Stimulated activated CD4-positive, alpha-beta T cell treated with anti-CD3 and anti-CD28 coated beads, Interleukin-1b, Interleukin-23, amount 100 ng/mL, for 24 hours (primary cell): ENCODE measurements around the gene MAPK6.

Source experiments
- DNase-seq, 4 experiments: peaks; one replicate each; pipeline ENCODE4 v3.0.0-alpha.2; 2020; ENCODE audit warnings: low read depth in 4 of 4, low spot score in 1 of 4

The MAPK6 gene

GRCh38 chr15:52010633-52011595 is 8.1 kb upstream of the MAPK6 start:
- DNase-seq = peak in 2 of 4 experiments; percentile 47 to 68

- no peak for DNase-seq
These were observed 7.3 kb upstream of the MAPK6 start for GRCh38 chr15:52011711-52012144.

- DNase-seq = no peak
These were observed 6.8 kb upstream of the MAPK6 start for GRCh38 chr15:52012210-52012609.

- no peak for DNase-seq
These were observed 5.7 kb upstream of the MAPK6 start for GRCh38 chr15:52013151-52013791.

GRCh38 chr15:52014616-52015015 is 4.4 kb upstream of the MAPK6 start:
- no peak for DNase-seq

GRCh38 chr15:52016316-52016715 is 2.7 kb upstream of the MAPK6 start:
- DNase-seq = no peak

GRCh38 chr15:52018244-52018643 is 775 bp upstream of the MAPK6 start:
- DNase-seq = no peak

- DNase-seq = peak in 3 of 4 experiments; percentile 33 to 46 (median 45)
These were observed 588 bp downstream of the MAPK6 start for GRCh38 chr15:52019394-52020220.

GRCh38 chr15:52020221-52021085 is 1.4 kb downstream of the MAPK6 start:
- no peak for DNase-seq

GRCh38 chr15:52021128-52021671 is 2.2 kb downstream of the MAPK6 start:
- peak; percentile 44 to 60 (median 53) for DNase-seq

- no peak for DNase-seq
These were observed 3.0 kb downstream of the MAPK6 start for GRCh38 chr15:52021892-52022540.

- DNase-seq = no peak
These were observed 4.3 kb downstream of the MAPK6 start for GRCh38 chr15:52023169-52023922.

- no peak for DNase-seq
These were observed 9.5 kb downstream of the MAPK6 start for GRCh38 chr15:52028431-52029093.

GRCh38 chr15:52030010-52030409 is 11.0 kb downstream of the MAPK6 start:
- DNase-seq = no peak

GRCh38 chr15:52031556-52031955 is 12.5 kb downstream of the MAPK6 start:
- no peak for DNase-seq

GRCh38 chr15:52037889-52038505 is 19.0 kb downstream of the MAPK6 start:
- DNase-seq = no peak

GRCh38 chr15:52039925-52040781 is 21.1 kb downstream of the MAPK6 start:
- DNase-seq = no peak
